Activated CD4-positive, CD25-positive, alpha-beta regulatory T cell (primary cell): ENCODE data around the gene EFNA3.
"Not testable (repeated sequence)": the region's sequence is repeated elsewhere in the genome, so short reads cannot be mapped to it uniquely, and the experiment has no call there.

Experiments
- DNase-seq, 4 experiments: peaks; one replicate each; lab custom pipeline; 2025; lab: John Stamatoyannopoulos, UW

EFNA3 gene

GRCh38 chr1:155110826-155111225, 32.2 kb downstream of the EFNA3 start:
- no peak for DNase-seq

- no peak for DNase-seq
These were observed 34.9 kb downstream of the EFNA3 start for GRCh38 chr1:155113450-155113980.

GRCh38 chr1:155116113-155116764, 37.6 kb downstream of the EFNA3 start:
- no peak for DNase-seq

GRCh38 chr1:155117610-155118009, 39.0 kb downstream of the EFNA3 start:
- no peak for DNase-seq

GRCh38 chr1:155118090-155118489, 39.5 kb downstream of the EFNA3 start:
- not testable (repeated sequence) for DNase-seq

GRCh38 chr1:155120253-155120652, 41.6 kb downstream of the EFNA3 start:
- DNase-seq: no peak

- no peak for DNase-seq
These were observed 42.6 kb downstream of the EFNA3 start for GRCh38 chr1:155121249-155121648.

- DNase-seq: no peak
These were observed 43.7 kb downstream of the EFNA3 start for GRCh38 chr1:155122308-155122707.

GRCh38 chr1:155123801-155124200, 45.2 kb downstream of the EFNA3 start:
- no peak for DNase-seq

- DNase-seq: no peak
These were observed 46.1 kb downstream of the EFNA3 start for GRCh38 chr1:155124503-155125463.

- DNase-seq: no peak
These were observed 46.9 kb downstream of the EFNA3 start for GRCh38 chr1:155125511-155125945.

- DNase-seq: no peak
These were observed 47.4 kb downstream of the EFNA3 start for GRCh38 chr1:155125946-155126555.

GRCh38 chr1:155126556-155127104, 48.0 kb downstream of the EFNA3 start:
- DNase-seq: peak in 1 of 4 experiments; percentile 13

- peak in 2 of 4 experiments; percentile 7 to 9 for DNase-seq
These were observed 48.7 kb downstream of the EFNA3 start, which contains the start of gene EFNA1 for GRCh38 chr1:155127105-155127966. EFNA1 (plus strand) TSS chr1:155127876; CDS start chr1:155127978, 102 bp downstream.

GRCh38 chr1:155127967-155128754, 49.5 kb downstream of the EFNA3 start:
- no peak for DNase-seq

GRCh38 chr1:155128755-155129473, 50.3 kb downstream of the EFNA3 start:
- no peak for DNase-seq

GRCh38 chr1:155130272-155131006, 51.8 kb downstream of the EFNA3 start:
- DNase-seq: no peak

- DNase-seq: no peak
These were observed 52.6 kb downstream of the EFNA3 start for GRCh38 chr1:155131285-155131684.

GRCh38 chr1:155131856-155132255, 53.2 kb downstream of the EFNA3 start:
- DNase-seq: no peak
